HG03342 (cell line): ENCODE measurements around the gene NUP153.
"Not testable (repeated sequence)": the region's sequence is repeated elsewhere in the genome, so short reads cannot be mapped to it uniquely, and the experiment has no call there.

Source experiments
- ATAC-seq: cut with Tn5 transposase; IDR thresholded peaks from one replicate; pipeline ENCODE4 v1.9.1; 2021; ENCODE audit warnings: mild to moderate bottlenecking, moderate library complexity; ENCODE audit not compliant: unreplicated experiment

The NUP153 gene

DNA sequence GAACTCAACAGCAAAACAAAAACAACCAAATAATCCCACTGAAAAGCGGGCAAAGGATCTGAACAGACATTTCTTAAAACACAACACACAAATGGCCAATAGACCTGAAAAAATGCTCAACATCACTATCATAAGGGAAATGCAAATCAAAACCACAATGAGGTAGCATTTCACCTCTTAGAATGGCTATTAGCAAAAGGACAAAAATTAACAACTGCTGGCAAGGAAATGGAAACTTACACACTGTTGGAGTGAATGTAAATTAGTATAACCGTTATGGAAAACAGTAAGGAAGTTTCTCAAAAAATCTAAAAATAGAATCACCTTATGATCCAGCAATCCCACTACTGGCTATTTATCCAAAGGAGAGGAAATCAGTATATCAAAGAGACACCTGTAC, 85.7 kb downstream of the NUP153 start:
- peak; percentile 74 for ATAC-seq

DNA sequence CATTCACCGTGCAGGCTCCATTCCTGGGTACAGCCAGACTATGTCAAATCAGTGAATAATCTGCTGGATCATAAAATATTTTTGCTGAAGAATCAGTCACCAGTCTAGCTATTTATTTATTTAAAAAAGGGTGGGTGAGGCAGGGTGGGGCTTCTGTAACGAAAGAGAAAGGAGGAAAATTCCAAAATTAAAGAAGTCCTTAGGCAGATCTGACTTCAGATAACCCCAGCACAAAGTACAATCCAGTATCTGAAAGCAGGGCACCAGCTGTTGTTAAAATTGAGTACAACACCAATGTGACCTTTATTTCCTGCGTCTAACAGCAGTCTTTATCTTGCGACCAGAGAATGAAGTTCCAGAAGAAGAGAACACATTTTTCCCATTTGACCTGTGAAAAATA, 90.9 kb downstream of the NUP153 start:
- ATAC-seq, result no peak

DNA sequence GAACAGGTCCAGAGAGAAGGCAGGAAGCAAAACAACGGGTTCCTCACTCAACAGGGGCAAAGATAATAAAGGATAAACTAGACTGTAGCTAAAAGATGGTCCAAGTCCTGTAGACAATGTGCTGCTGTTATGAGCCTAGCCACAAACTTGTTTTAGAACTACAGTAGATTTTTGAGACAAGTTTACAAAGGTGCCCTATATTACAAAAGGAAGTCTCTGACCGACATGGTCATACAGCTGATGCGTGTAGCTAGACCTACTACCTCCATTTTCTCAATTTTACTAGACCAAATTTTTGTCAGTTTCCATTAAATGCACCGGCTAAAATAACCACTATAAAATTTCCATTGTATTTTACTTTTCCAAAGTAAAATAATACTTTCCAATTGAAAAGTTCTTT, 94.7 kb downstream of the NUP153 start:
- ATAC-seq, result no peak

DNA sequence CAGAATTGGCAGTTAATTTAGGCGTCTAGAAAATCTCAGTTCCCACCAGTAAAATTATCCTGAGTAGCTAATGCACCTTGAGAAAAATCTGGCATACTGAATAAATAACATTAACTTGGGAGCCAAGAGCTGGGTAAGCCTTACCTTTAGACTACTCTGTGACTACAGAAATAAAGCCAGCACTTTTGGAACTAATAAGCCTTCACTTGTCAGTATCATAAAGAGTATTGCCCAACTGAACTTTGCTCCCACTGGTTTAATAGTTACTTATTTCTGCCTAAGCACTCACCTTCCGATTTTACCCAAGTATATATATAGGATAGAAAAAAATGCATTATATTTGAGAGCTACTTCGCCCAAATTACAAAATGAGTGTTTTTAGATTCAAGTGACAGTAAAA, 95.9 kb downstream of the NUP153 start:
- ATAC-seq, result no peak

DNA sequence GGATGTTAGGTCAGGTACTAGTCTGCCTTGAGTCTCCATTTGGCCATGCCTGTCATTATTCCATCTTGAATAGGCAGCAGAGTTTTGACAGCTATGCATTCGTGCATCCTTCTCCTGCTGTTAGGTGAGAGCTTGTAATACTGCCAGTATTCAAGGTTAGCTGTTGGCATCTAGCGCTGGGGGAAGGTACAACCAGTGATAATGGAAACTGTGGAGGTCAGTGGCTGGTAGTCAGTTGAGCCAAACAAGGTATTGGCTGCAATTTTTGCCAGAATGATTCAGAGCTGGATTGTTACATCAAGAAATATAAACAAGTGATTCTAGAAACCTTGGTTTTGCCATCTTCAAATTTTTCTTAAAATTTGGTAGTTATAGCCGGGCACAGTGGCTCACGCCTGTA, 100.1 kb downstream of the NUP153 start:
- no peak for ATAC-seq

DNA sequence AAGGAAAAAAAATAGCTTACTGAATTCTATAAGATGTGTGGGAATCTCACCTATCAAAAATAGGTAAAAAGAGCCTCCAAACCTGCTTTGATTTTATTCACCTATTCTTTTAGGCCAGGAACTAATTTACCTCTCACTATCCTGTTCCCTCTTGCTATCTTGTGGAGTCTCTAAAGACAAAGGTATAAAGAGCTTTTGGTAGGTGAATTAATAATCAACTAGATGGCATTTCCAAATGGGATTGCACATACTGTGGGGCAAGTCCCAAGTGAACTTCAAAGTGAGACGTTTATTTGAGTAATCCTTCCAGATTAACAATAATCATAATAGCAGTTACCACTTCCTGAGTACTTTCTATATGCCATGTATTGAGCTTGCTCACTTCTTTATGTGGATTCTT, 103.8 kb downstream of the NUP153 start:
- ATAC-seq, result no peak

DNA sequence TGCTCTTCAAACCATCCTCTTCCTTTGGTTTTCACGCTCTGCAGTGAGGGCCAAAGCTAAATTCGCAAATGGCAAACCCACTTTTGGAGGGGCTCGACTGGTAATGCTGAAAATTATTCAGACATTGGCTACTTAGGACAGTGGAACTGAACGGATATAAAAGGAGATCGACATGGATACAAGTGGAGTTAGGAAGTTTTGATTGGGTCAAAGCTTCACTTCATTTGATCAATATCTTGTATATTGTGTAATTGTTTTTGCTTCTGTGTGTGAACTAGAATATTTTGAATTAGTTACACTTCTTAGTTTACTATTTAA, 105.4 kb downstream of the NUP153 start:
- no peak for ATAC-seq

DNA sequence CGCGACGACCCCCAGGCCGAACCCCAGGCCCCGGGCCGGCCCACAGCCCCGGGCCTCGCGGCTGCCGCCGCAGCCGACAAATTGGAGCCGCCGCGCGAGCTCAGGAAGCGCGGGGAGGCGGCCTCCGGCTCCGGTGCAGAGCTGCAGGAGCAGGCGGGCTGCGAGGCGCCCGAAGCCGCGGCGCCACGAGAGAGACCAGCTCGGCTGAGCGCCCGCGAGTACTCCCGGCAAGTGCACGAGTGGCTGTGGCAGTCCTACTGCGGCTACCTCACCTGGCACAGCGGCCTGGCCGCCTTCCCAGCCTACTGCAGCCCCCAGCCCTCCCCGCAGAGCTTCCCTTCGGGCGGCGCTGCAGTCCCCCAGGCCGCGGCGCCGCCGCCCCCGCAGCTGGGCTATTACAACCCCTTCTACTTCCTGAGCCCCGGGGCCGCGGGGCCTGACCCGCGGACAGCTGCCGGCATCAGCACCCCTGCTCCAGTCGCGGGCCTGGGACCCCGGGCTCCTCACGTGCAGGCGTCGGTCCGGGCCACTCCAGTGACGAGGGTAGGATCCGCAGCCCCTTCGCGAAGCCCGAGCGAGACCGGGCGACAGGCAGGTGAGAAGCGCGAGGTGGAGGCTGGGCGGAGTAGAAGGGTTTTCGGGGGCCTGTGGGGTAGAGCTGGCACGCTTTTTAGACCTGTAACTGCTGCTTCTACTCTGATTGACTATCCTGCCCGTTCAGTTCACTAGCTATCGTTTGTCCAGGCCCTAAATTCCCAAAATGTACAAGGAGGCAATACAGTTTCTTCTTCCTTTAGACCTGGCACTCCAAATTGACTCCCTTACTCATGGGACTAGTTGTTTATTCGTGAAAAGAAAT, 106.0 kb downstream of the NUP153 start:
- ATAC-seq, result peak; percentile 47

DNA sequence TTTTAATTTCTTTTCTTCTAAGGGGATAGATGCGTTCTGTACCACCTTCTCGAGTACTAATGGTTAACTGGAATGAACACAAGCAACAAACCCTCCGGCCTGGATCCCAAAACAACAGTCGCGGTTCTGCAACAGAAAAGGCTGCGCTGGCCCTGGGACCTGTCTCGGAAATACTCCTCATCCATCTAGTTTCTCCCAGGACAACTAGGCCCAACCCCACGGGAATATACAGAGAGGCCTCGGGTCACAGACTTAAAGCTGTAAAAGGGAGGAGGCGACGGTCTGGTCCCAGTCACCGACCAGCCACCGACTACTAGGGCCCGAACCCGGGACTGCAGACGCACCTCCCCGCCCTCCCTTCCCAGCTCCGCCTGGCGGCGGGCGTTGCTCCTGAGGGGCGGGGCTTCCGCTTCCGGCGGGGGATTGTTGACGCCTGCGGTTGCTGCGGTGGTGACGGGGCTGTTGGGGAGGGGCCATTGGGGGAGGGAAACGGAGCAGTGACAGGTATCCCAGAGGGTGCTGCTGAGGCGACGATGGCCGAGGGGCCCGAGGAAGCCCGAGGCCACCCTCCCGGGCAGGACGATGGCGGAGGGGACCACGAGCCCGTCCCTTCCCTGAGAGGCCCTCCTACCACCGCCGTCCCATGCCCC, 106.7 kb downstream of the NUP153 start, which contains the start of gene FAM8A1:
Gene FAM8A1 (plus strand): TSS at position 426 of the 650 bp plus-strand sequence. CDS start 108 bp downstream, at position 534.
- peak; percentile 87 for ATAC-seq

DNA sequence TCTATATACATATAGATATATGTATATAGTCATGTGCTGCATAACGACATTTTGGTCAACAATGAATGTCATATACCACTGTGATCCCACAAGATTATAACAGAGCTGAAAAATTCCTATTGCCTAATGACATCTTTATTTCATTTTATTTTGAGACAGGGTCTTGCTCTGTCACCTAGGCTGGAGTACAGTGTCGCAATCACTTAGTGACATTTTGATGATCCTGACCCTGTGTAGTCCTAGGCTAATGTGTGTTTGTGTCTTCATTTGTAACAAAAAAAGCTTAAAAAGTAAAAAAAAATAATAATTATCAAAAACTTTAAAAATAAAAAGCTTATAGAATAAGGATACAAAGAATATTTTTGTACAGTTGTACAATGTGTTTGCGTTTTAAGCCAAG, 110.6 kb downstream of the NUP153 start:
- no peak for ATAC-seq

DNA sequence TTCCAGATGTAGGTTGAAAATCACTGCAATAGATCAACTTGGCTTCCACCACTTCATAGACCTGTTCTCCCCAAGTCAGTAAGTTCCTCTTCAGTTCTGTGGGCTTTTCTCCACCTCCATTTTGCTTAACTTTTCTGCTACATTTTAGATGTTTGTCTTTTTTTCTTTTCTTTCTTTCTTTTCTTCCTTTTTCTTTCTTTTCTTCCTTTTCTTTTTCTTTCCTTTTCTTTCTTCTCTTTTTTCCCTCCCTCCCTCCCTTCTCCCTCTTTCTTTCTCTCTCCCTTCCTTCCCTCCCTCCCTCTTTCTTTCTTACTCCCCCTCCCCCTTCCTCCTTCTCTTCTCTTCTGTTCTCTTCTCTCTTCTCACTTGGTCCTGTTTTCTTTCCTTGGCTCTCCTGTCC, 113.5 kb downstream of the NUP153 start:
- ATAC-seq, result no peak

DNA sequence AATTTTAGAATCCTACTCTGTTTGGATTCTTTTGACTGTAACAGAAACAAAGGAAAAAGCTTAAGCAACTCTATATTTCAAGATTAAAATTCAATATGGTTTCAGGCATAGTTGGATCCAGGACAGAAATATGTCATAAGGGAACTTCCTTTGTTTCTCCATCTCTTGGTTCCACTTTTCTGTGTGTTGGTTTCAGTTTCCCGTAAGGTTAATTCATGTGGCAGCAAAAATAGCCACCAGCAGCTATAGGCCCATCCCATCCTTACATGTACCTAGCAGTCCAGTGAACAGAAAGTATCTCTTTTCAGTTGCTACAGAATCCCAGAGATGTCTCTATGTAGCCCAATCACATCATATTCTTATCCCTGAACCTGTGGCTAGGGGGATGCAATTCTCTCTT, 115.4 kb downstream of the NUP153 start:
- peak; percentile 51 for ATAC-seq

DNA sequence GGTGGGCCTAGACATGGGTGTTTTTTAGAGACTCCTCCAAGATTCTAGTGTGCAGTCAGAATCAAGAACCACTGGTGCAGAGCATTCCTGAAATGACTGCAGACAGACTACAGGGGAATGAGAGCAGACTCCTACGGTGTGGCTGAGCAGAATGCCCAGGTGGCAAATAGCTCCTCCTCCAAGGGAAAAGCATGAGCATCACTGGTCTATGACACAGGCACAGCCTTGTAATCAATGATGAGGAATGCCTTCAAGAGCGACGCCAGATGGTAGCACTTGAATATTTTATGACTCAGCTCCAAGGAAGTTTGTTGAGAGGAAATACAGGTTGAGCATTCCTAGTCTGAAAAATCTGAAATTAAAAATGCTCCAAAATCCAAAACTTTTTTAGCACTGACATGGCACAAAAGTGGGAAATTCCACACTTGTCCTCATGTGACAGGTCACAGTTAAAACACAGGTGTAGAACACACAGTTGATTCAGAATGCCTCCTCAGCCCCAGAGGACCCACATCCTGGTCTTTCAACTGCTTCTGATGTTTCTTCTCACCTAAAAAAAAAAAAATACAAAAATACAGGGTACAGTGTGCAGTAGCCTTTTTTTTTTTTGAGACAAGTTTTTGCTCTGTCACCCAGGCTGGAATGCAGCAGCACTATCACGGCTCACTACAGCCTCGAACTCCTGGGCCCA, 117.2 kb downstream of the NUP153 start:
- peak; percentile 57 for ATAC-seq

DNA sequence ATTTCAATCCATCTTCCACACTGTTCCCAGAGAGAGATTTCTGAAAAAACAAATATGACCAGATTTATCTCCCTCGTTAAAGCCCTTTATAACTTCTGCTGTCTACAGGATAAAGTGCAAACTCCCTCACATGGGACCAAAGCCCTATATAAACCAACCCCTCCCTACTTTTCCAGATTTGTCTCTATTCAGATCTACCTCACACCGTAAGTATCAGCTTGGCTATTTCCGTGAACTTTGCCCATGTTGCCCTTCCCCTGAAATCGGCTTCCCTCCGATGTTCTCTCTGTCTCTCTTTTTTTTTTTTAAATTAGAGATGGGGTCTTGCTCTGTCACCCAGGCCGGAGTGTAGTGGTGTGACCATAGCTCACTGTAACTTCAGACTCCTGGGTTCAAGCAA, 118.7 kb downstream of the NUP153 start:
- ATAC-seq, result no peak

DNA sequence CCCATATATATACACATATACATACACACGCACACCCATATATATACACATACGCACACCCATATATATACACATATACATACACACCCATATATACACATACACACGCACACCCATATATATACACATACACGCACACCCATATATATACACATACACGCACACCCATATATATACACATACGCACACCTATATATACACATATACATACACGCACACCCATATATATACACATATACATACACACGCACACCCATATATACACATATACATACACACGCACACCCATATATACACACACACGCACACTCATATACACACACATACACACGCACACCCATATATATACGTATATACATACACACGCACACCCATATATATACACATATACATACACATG, 120.1 kb downstream of the NUP153 start:
- ATAC-seq, result not testable (repeated sequence)

DNA sequence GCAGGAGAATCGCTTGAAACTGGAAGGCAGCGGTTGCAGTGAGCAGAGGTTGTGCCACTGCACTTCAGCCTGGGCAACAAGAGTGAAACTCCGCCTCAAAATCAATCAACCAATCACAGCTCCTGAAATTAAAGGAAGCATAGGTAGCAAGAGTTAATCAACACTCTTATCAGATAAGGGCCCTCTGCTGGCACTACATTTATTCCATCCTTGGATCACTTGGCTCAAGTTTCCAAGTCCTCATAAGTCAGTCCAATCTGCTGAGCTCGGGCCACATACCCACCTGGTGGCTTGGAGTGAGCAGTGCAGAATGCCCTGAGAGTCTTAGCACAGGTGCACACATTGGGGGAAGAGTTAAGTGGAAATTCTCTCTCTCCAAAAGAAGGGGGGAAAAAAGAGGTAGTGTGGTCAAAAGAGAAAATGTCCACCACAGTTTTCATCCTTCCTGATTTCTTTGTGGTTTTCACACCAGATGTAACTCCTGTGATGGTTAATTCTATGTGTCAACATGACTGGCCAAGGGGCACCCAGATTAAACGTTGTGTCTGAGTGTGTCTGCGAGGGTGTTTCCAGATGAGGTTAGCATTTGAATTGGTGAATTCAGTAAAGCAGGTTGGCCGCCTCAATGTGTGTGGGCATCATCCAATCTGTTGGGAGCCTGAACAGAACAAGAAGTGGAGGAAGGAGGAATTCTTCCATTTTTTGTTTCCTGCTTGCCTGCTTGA, 120.8 kb downstream of the NUP153 start:
- ATAC-seq, result no peak

DNA sequence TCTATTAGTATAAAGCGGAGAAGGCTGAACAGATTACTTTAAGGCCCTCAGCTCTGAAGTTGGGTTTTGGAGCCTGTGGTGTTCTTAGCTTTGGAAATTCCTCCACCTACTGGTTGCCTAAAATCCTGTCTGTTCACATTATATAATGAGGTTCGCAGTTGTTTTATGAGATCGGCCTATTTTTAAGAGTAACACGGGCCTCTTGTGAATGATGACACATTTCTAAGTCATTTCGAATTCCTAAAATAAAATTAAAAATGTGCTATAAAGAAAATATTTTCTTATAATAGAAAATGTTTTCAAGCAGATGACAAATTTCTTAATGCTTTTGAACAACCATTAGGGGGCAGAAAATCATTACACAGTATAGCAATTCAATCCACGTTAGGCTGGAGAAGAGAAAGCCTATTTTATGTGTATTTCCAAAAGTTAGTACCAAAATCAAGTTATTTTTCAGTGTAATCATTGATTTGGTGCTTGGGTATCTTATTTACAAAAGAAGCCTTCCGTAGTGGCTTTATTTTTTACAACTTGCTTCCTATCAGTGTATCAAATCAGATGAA, 122.4 kb downstream of the NUP153 start:
- ATAC-seq, result peak; percentile 45

DNA sequence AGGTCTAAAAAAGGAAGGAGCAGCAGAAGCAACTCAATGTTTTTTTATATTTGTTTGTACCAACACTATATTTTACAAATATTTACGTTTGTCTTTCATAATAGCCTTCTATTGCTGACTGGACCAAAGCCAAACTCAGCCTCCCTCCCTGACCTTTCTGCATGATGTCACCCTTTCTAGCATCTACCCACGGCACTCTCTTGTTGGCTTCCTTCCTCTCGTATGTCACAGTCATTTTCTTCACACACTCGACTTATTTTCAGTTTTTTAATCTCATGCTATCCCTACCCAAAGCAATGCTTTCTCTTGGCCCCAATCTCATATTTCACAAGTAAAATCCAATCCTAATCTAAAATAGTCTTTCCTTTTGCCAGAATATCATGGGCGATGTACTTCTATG, 122.9 kb downstream of the NUP153 start:
- ATAC-seq, result no peak

DNA sequence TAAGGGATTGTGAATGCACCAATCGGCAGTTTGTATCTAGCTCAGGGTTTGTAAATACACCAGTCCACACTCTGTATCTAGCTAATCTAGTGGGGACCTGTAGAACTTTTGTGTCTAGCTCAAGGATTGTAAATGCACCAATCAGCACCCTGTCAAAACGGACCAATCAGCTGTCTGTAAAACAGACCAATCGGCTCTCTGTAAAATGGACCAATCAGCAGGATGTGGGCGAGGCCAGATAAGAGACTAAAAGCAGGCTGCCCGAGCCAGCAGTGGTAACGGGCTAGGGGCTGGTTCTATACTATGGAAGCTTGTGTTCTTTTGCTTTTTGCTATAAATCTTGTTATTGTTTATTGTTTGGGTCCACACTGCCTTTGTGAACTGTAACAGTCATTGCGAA, 125.4 kb downstream of the NUP153 start:
- not testable (repeated sequence) for ATAC-seq

DNA sequence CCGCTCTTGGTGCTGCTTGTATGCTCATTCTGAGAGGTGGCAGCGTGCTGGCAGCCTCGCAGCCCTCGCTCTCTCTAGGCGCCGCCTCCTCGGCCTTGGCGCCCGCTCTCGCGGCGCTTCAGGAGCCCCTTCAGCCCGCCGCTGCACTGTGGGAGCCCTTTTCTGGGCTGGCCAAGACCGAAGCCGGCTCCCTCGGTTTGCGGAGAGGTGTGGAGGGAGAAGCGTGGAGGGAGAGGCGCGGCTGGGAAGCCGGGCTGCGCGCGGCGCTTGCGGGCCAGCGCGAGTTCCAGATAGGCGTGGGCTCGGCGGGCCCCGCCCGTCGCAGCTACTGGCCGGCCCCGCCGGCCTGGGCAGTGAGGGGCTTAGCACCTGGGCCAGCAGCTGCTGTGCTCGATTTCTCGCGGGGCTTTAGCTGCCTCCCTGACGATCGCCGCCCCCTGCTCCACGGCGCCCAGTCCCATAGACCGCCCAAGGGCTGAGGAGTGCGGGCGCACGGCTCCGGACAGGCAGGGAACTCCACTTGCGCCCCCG, 126.1 kb downstream of the NUP153 start:
- no peak for ATAC-seq

DNA sequence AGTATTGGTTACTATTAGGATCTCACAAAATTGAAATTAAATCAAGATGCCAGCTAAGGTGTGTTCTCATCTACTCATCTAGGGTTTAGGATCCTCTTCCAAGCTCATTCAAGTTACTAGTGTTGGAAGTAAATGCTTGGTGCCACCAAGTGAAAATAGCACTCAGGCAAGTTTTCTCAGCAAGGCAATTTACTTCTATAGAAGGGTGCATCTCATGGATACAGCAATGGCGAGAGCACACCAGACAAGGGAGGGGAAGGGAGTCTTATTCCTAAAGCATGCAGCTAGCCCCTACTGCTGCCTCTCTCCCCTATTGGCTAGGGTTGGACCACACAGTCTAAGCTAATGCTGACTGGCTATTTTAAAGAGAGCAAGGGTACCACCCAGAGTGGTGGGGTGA, 129.7 kb downstream of the NUP153 start:
- no peak for ATAC-seq
